Body of pancreas (tissue), 4 donors: ENCODE measurements around the gene BOD1L1. TPM values are rescaled to one million over a fixed set of nuclear protein-coding genes. Genes with fewer than 3 reads are reported as not detected.

Experiments
- ATAC-seq: fragments of 150-250 bp; one replicate; pipeline ENCODE4 v1.9.1; 2016
- DNase-seq, 4 donors: peaks; one replicate each; pipeline ENCODE4 v3.0.0-alpha.2; 2019
- H3K27ac ChIP-seq, 4 donors: fragments of 200-600 bp; sonication (generic); 1 replicate in 3 of 4; 2 replicates in 1 of 4; pipeline versions ENCODE4 v1.5.1 to v1.6.1; 2016 to 2019; ENCODE audit warnings: mild to moderate bottlenecking in 1 of 4, mixed read lengths in 1 of 4, moderate library complexity in 1 of 4
- H3K27me3 ChIP-seq, 2 donors: fragments of 200-600 bp; sonication (generic); one replicate each; pipeline ENCODE4 v1.6.0; 2016; ENCODE audit warnings: mild to moderate bottlenecking in 1 of 2
- H3K36me3 ChIP-seq, 2 donors: fragments of 200-600 bp; sonication (generic); replicated peaks in 1 of 2; 2 replicates each; pipeline ENCODE4 v1.5.1; 2016; ENCODE audit warnings: low read depth in 2 of 2; ENCODE audit not compliant: insufficient read depth in 1 of 2
- H3K4me1 ChIP-seq: fragments of 200-600 bp; sonication (generic); one replicate; pipeline ENCODE4 v1.6.0; 2016
- H3K4me3 ChIP-seq, 2 donors: fragments of 200-600 bp; sonication (generic); 1 replicate in 1 of 2; 2 replicates in 1 of 2; pipeline ENCODE4 v1.5.1; 2016 to 2019
- H3K9me3 ChIP-seq, 3 donors: fragments of 200-600 bp; sonication (generic); 1 replicate in 2 of 3; 2 replicates in 1 of 3; pipeline ENCODE4 v1.5.1; 2016
- POLR2A ChIP-seq, 3 donors: fragments of 450-650 bp; IDR thresholded peaks; one replicate each; pipeline ENCODE4 v1.6.1; 2016; ENCODE audit warnings: antibody characterized with exemption in 3 of 3, mild to moderate bottlenecking in 2 of 3
- WGBS, 2 donors: methylation state at CpG; one replicate each; pipeline ENCODE4 v1.1.5; 2017; 5-methylcytosine and 5-hydroxymethylcytosine counted together
- intact Hi-C: fragments of 100-400 bp; cut with DNase I; formaldehyde crosslinking; loops from one replicate; pipeline ENCODE4 v1.15.1; 2023
- total RNA-seq, 2 donors: library from RNA; depleted of rRNA; stranded (reverse); fragments of >200 nt; gene quantifications; one replicate each; pipeline ENCODE4 v1.1.0, GENCODE V29; 2016
- TF ChIP-seq, protein P1 (sequence below), 7 experiments: fragments of 450-650 bp in 4 of 7; fragments of 200-600 bp in 3 of 7; sonication (generic) in 3 of 7; IDR thresholded peaks; one replicate each; pipeline ENCODE4 v1.5.1; 2016 to 2019; ENCODE audit warnings: antibody characterized with exemption in 7 of 7

BOD1L1 gene
- total RNA-seq, 2 donors from 2014 or later = 28.5 to 31.0 TPM

DNA sequence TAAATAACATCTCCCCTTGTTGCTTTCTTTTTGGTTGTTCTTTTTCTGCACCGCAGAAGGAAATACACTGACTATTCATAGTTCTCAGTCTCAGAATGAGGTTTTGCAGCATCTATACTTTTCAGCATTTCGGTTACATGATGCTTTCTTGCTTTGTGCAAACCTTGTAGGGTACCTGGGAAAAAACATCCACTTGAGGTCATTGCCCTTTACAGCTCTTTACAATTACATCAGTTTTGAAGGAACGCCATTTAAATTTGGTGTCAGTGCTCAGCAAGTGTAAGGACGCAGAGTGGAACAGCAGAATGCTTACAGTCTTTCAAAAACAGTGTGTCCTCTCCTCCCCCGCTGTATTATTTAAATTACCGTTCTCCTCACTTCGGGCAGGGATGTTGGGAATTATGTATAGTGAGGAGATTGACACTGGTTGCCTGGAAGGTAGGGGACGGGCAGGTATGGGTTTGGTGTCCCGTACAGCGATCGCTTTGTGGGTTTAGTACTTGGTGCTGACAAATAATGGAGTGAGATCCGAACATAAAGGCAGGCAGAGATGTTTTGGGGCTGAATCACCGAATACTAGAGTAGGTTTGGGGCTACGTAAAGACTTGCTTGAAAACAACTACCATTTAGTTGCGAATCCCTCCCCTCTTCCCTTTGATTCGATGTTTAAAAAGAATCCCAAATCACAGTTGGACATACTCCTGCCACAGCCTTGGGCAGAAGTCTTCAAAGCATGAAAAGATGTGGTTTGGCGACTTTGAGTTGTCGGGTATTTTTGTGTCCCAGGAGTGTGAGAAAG, 81.2 kb downstream of the BOD1L1 start:
- no peak for TF ChIP-seq POLR2A (IDR thresholded peaks at IDR 0.05)
- TF ChIP-seq, protein P1, sequence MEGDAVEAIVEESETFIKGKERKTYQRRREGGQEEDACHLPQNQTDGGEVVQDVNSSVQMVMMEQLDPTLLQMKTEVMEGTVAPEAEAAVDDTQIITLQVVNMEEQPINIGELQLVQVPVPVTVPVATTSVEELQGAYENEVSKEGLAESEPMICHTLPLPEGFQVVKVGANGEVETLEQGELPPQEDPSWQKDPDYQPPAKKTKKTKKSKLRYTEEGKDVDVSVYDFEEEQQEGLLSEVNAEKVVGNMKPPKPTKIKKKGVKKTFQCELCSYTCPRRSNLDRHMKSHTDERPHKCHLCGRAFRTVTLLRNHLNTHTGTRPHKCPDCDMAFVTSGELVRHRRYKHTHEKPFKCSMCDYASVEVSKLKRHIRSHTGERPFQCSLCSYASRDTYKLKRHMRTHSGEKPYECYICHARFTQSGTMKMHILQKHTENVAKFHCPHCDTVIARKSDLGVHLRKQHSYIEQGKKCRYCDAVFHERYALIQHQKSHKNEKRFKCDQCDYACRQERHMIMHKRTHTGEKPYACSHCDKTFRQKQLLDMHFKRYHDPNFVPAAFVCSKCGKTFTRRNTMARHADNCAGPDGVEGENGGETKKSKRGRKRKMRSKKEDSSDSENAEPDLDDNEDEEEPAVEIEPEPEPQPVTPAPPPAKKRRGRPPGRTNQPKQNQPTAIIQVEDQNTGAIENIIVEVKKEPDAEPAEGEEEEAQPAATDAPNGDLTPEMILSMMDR (IDR thresholded peaks at IDR 0.05) = no peak
- intact Hi-C loops = loop anchor here (10.0 kb wide), 1 partner anchor 812 kb away; no protein-coding TSS in a partner anchor
- Histone ChIP-seq H3K36me3 (no peaks in the 10 kb centered on the region), H3K4me3 (no peak overlapping the region), H3K9me3 (no peaks in the 10 kb centered on the region), H3K27ac (no peak overlapping the region), H3K4me1 (peaks cover 51% of the 10 kb centered on the region), H3K27me3 (peaks cover 3 to 73% of the 10 kb centered on the region in 2 donors)
- DNase-seq (no peak), ATAC-seq (no peak)
- 12 to 23% methylated on average over 18 of the region's 18 CpGs for WGBS, 2 donors

DNA sequence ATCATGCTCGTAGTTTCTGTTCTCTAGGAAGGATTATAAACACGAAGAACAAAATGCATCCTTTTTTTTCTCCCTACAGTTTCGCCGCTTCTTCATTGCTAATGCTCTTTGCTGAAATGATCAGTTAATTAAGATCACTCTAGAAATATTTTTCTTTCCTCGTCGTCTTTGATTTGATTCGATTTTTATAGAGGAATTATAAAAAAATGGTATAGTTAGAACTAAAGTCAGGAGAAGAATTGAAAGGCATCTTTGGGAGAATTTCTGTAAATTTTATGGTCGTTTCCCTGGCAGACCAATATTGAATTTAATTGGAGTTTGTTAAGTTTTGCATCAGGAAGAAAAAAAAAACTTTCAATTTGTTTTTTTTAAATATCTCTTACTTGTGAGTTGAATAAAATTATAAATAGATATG, 82.1 kb downstream of the BOD1L1 start:
- H3K27me3 ChIP-seq = peaks cover 3 to 82% of the 10 kb centered on the region in 2 donors
- no peaks in the 10 kb centered on the region for H3K36me3 ChIP-seq
- H3K4me1 ChIP-seq = peaks cover 52% of the 10 kb centered on the region
- no peak overlapping the region for H3K27ac ChIP-seq
- TF ChIP-seq, protein P1 (IDR thresholded peaks at IDR 0.05) = no peak
- TF ChIP-seq POLR2A (IDR thresholded peaks at IDR 0.05) = no peak
- intact Hi-C loops = loop anchor here (10.0 kb wide), 1 partner anchor 811 kb away; no protein-coding TSS in a partner anchor
- H3K4me3 ChIP-seq = no peak overlapping the region
- WGBS, 2 donors = 9 to 20% methylated on average over 8 of the region's 8 CpGs
- ATAC-seq = no peak
- no peaks in the 10 kb centered on the region for H3K9me3 ChIP-seq
- DNase-seq = no peak

DNA sequence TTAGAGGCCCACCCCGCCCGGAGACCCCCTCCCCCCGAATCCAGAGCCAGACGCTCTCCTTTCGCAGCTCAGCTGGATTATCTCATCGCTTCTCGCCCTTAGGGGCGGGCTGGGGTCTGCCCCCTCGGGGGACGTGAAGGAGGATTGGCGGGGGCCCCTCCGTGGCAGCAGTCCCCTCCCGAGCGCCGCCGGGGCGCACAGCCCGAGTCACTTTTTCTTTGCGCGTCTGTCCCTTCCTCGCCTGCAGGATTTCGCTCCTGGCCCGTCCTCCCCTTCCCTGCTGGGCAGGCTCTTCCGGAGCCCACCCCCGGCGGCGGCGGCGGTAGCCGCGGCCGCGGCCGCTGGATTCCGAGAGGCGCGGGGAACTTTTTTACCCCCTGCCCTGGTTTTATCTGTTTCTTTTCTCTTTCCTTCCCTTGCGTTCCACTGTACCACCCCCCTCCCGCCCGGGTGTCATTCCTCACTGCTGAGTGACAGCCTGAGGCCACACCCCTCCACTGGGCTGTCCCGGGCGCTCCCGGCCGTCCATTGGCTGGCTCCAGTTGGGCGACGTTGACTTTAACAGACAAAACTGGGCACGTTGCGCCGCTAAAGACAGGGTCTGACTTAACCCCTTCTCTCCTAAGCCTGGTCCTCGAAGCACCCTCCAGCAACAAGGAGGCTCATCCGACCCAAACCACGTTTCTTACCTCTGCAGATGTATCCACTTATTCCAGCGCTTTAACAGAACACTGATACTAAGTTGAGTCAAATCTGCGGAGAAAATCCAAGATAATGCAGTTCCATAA, 82.7 kb downstream of the BOD1L1 start:
- Histone ChIP-seq H3K27me3 (peaks cover 3 to 82% of the 10 kb centered on the region in 2 donors), H3K4me1 (peaks cover 52% of the 10 kb centered on the region)

DNA sequence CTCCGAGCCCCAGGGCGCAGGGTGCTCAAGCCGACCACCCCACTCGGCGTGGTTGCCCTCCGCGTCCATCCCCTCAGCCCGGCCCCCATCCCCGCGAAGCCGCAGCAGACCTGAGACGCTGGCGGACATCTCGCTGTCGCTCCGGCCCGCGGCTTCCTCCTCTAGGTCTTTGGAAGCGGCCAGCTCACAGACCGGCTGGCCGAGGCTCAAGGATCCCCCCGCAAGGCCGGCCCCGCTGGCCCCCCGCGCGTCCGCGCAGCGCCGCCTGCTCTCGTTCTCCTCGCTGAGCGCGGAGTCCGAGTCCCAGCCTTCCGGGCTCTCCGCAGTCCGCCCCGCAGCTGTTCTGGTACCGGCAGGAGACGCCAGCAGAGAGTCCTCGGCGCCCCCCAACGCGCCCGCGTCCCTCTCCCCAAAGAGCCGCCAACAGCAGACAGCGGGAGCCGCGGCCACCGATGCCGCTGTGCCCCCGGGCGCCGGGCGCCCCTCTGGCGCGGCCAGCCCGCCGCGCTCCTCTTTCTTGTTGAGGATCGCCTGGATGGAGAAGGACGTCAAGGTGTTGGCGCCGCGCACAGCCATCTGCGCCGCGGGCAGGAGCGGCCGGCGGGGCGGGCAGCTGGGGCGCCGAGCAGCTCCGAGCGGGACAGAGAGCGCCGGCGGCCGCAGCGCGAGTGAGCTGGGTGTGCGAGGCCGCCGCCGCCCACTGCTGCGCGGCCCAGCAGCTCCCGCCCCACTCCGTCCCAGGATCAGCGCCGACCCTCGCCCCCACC, 83.5 kb downstream of the BOD1L1 start, which contains the start of gene NKX3-2:
NKX3-2 (minus strand) TSS at position 670 of the 767 bp plus-strand sequence; CDS start at position 576, 94 bp downstream.
- no peaks in the 10 kb centered on the region for H3K36me3 ChIP-seq
- intact Hi-C loops = loop anchor here (5.0 to 10.0 kb wide), 2 partner anchors 692 to 809 kb away; no protein-coding TSS in a partner anchor
- DNase-seq (no peak), ATAC-seq (peak; percentile 45)
- TF ChIP-seq, protein P1 (IDR thresholded peaks at IDR 0.05) = no peak
- no peak for TF ChIP-seq POLR2A (IDR thresholded peaks at IDR 0.05)
- no peaks in the 10 kb centered on the region for H3K9me3 ChIP-seq
- H3K4me3 ChIP-seq = peak within 1 kb of the TSS; percentile 21 to 49
- no peak within 1 kb of the TSS for H3K27ac ChIP-seq
- 0 to 2% methylated on average over 7 to 71 of the region's 96 CpGs for WGBS, 2 donors
- peaks cover 3 to 82% of the 10 kb centered on the region in 2 donors for H3K27me3 ChIP-seq
- H3K4me1 ChIP-seq = peaks cover 52% of the 10 kb centered on the region

More for the DNA sequence above, 82.7 kb downstream of the BOD1L1 start:
- 1 to 2% methylated on average over 53 to 54 of the region's 54 CpGs for WGBS, 2 donors
- ATAC-seq = peak; percentile 74
- TF ChIP-seq POLR2A (IDR thresholded peaks at IDR 0.05) = no peak
- TF ChIP-seq, protein P1 (IDR thresholded peaks at IDR 0.05) = no peak
- H3K9me3 ChIP-seq = no peaks in the 10 kb centered on the region
- H3K36me3 ChIP-seq = no peaks in the 10 kb centered on the region
- intact Hi-C loops = loop anchor here (5.0 to 10.0 kb wide), 2 partner anchors 692 to 810 kb away; no protein-coding TSS in a partner anchor
- peak overlapping the region; percentile 21 to 49 for H3K4me3 ChIP-seq
- peak; percentile 51 to 70 (median 67) for DNase-seq
- H3K27ac ChIP-seq = no peak overlapping the region
